GM19238 (cell line): ENCODE measurements around the gene AUTS2.
"Not testable (repeated sequence)": the region's sequence is repeated elsewhere in the genome, so short reads cannot be mapped to it uniquely, and the experiment has no call there.

Source experiments
- DNase-seq: peaks from one replicate; pipeline ENCODE4 v3.0.0; 2011; ENCODE audit warnings: low spot score; ENCODE audit not compliant: insufficient read length

The AUTS2 gene

GRCh38 chr7:70725448-70725847 lies 1127.2 kb downstream of the AUTS2 start:
- DNase-seq, result no peak

- DNase-seq, result no peak
Measured at GRCh38 chr7:70726294-70726693, 1128.0 kb downstream of the AUTS2 start.

GRCh38 chr7:70726951-70727378 lies 1128.7 kb downstream of the AUTS2 start:
- DNase-seq, result no peak

GRCh38 chr7:70727861-70728260 lies 1129.6 kb downstream of the AUTS2 start:
- no peak for DNase-seq

GRCh38 chr7:70728872-70729552 lies 1130.7 kb downstream of the AUTS2 start:
- no peak for DNase-seq

- not testable (repeated sequence) for DNase-seq
Measured at GRCh38 chr7:70729553-70730157, 1131.4 kb downstream of the AUTS2 start.

GRCh38 chr7:70730451-70731110 lies 1132.3 kb downstream of the AUTS2 start:
- no peak for DNase-seq

GRCh38 chr7:70733090-70733489 lies 1134.8 kb downstream of the AUTS2 start:
- DNase-seq, result no peak

- no peak for DNase-seq
Measured at GRCh38 chr7:70734411-70734810, 1136.1 kb downstream of the AUTS2 start.

- DNase-seq, result no peak
Measured at GRCh38 chr7:70735313-70735712, 1137.0 kb downstream of the AUTS2 start.

GRCh38 chr7:70736715-70737460 lies 1138.6 kb downstream of the AUTS2 start:
- no peak for DNase-seq

- DNase-seq, result no peak
Measured at GRCh38 chr7:70738151-70738885, 1140.0 kb downstream of the AUTS2 start.

- DNase-seq, result no peak
Measured at GRCh38 chr7:70739646-70740210, 1141.5 kb downstream of the AUTS2 start.

- DNase-seq, result no peak
Measured at GRCh38 chr7:70741666-70742065, 1143.4 kb downstream of the AUTS2 start.

- no peak for DNase-seq
Measured at GRCh38 chr7:70743531-70744325, 1145.5 kb downstream of the AUTS2 start.

- DNase-seq, result no peak
Measured at GRCh38 chr7:70744492-70744891, 1146.2 kb downstream of the AUTS2 start.

GRCh38 chr7:70749831-70750230 lies 1151.6 kb downstream of the AUTS2 start:
- DNase-seq, result no peak

GRCh38 chr7:70751895-70752294 lies 1153.6 kb downstream of the AUTS2 start:
- no peak for DNase-seq

GRCh38 chr7:70752794-70753241 lies 1154.5 kb downstream of the AUTS2 start:
- DNase-seq, result no peak

- DNase-seq, result no peak
Measured at GRCh38 chr7:70756789-70757188, 1158.5 kb downstream of the AUTS2 start.
